ENCODE results near the gene DESI2. TPM values are rescaled to one million over a fixed set of nuclear protein-coding genes. Genes with fewer than 3 reads are reported as not detected.
A peak's percentile ranks its signal among the peaks of the same experiment; 100 is the strongest.
"Not testable (repeated sequence)": the region's sequence is repeated elsewhere in the genome, so short reads cannot be mapped to it uniquely, and the experiment has no call there.

DESI2 gene
- total RNA-seq, 1 donor from 2014 or later, result 37.2 TPM

- no peak for DNase-seq (ENCODE audit: low read depth)
Measured at GRCh38 chr1:244704107-244704506, 51.2 kb downstream of the DESI2 start.

- DNase-seq (ENCODE audit: low read depth), result no peak
Measured at GRCh38 chr1:244705261-244706234, 52.6 kb downstream of the DESI2 start.

- DNase-seq (ENCODE audit: low read depth), result no peak
Measured at GRCh38 chr1:244709076-244709475, 56.1 kb downstream of the DESI2 start.

GRCh38 chr1:244709476-244710368, 56.8 kb downstream of the DESI2 start:
- DNase-seq (ENCODE audit: low read depth), result no peak

- no peak for DNase-seq (ENCODE audit: low read depth)
Measured at GRCh38 chr1:244710474-244711062, 57.6 kb downstream of the DESI2 start.

GRCh38 chr1:244712669-244713068, 59.7 kb downstream of the DESI2 start:
- DNase-seq (ENCODE audit: low read depth), result no peak

GRCh38 chr1:244713332-244713731, 60.4 kb downstream of the DESI2 start:
- no peak for DNase-seq (ENCODE audit: low read depth)

GRCh38 chr1:244727871-244728474, 75.0 kb downstream of the DESI2 start:
- DNase-seq (ENCODE audit: low read depth), result no peak

GRCh38 chr1:244730153-244730933, 77.4 kb downstream of the DESI2 start:
- no peak for DNase-seq (ENCODE audit: low read depth)

GRCh38 chr1:244730934-244731434, 78.1 kb downstream of the DESI2 start:
- DNase-seq (ENCODE audit: low read depth), result no peak

GRCh38 chr1:244731651-244732050, 78.7 kb downstream of the DESI2 start:
- DNase-seq (ENCODE audit: low read depth), result no peak

GRCh38 chr1:244732851-244733450, 80.0 kb downstream of the DESI2 start:
- no peak for DNase-seq (ENCODE audit: low read depth)

GRCh38 chr1:244735404-244735803, 82.5 kb downstream of the DESI2 start:
- DNase-seq (ENCODE audit: low read depth), result no peak

GRCh38 chr1:244735876-244736561, 83.1 kb downstream of the DESI2 start:
- DNase-seq (ENCODE audit: low read depth), result peak; percentile 43

GRCh38 chr1:244739140-244739539, 86.2 kb downstream of the DESI2 start:
- DNase-seq (ENCODE audit: low read depth), result not testable (repeated sequence)

- DNase-seq (ENCODE audit: low read depth), result peak; percentile 25
Measured at GRCh38 chr1:244740027-244740617, 87.2 kb downstream of the DESI2 start.

- DNase-seq (ENCODE audit: low read depth), result no peak
Measured at GRCh38 chr1:244741692-244742091, 88.8 kb downstream of the DESI2 start.

- no peak for DNase-seq (ENCODE audit: low read depth)
Measured at GRCh38 chr1:244749230-244750016, 96.5 kb downstream of the DESI2 start.

All from renal cortical epithelial cell (primary cell).